OCI-LY1 (cell line): ENCODE results near the gene SP110.

ENCODE experiments used
- H2AFZ ChIP-seq: fragments of 200-600 bp; sonication (generic), shearing (Covaris generic); 2 replicates; pipeline ENCODE4 v1.6.0; 2014; ENCODE audit warnings: antibody characterized with exemption, mild to moderate bottlenecking, low read length
- H3F3A ChIP-seq: fragments of 200-600 bp; sonication (generic), shearing (Covaris generic); 2 replicates; pipeline ENCODE4 v1.6.0; 2014; ENCODE audit warnings: mild to moderate bottlenecking, antibody characterized with exemption, low read length, moderate library complexity; ENCODE audit not compliant: insufficient read depth
- H3K27ac ChIP-seq: fragments of 200-600 bp; sonication (generic); 2 replicates; pipeline ENCODE4 v1.5.1; 2014; ENCODE audit warnings: low read length, mixed run types, mild to moderate bottlenecking, low read depth; ENCODE audit not compliant: poor library complexity, severe bottlenecking
- H3K27me3 ChIP-seq: fragments of 200-600 bp; sonication (generic); 2 replicates; pipeline ENCODE4 v1.6.0; 2014; ENCODE audit warnings: antibody characterized with exemption, mild to moderate bottlenecking, low read length, moderate library complexity; ENCODE audit not compliant: insufficient read depth
- H3K36me3 ChIP-seq: fragments of 200-600 bp; sonication (generic); 2 replicates; pipeline ENCODE4 v1.6.1; 2014; ENCODE audit warnings: mild to moderate bottlenecking, antibody characterized with exemption, low read length, moderate library complexity, mixed read lengths; ENCODE audit not compliant: insufficient read depth
- H3K4me1 ChIP-seq: fragments of 200-600 bp; sonication (generic); 2 replicates; pipeline ENCODE4 v1.5.1; 2014; ENCODE audit warnings: mild to moderate bottlenecking, low read length, moderate library complexity; ENCODE audit not compliant: insufficient read depth, severe bottlenecking
- H3K4me2 ChIP-seq: fragments of 200-600 bp; sonication (generic), shearing (Covaris generic); 2 replicates; pipeline ENCODE4 v1.6.1; 2014; ENCODE audit warnings: low read length
- H3K4me3 ChIP-seq: fragments of 200-600 bp; sonication (generic); 2 replicates; pipeline ENCODE4 v1.5.1; 2014; ENCODE audit warnings: low read length, low read depth, mild to moderate bottlenecking, mixed read lengths; ENCODE audit not compliant: poor library complexity, severe bottlenecking
- H3K79me2 ChIP-seq: fragments of 200-600 bp; shearing (Covaris generic); 2 replicates; pipeline ENCODE4 v1.6.1; 2016; ENCODE audit warnings: mixed run types, low read length, mixed read lengths; ENCODE audit not compliant: insufficient read depth
- H3K9ac ChIP-seq: fragments of 200-600 bp; sonication (generic), shearing (Covaris generic); 2 replicates; pipeline ENCODE4 v1.6.1; 2014; ENCODE audit warnings: mild to moderate bottlenecking, low read length, mixed read lengths
- H3K9me2 ChIP-seq: fragments of 200-600 bp; sonication (generic), shearing (Covaris generic); 2 replicates; pipeline ENCODE4 v1.6.1; 2014; ENCODE audit warnings: low read depth, mild to moderate bottlenecking, low read length, mixed read lengths
- H3K9me3 ChIP-seq: fragments of 200-600 bp; shearing (Covaris generic); 2 replicates; pipeline ENCODE4 v1.6.1; 2014; ENCODE audit warnings: low read length, mixed read lengths
- H4K20me1 ChIP-seq: fragments of 200-600 bp; sonication (generic), shearing (Covaris generic); 2 replicates; pipeline ENCODE4 v1.6.0; 2016; ENCODE audit warnings: mild to moderate bottlenecking, low read length; ENCODE audit not compliant: insufficient read depth
- CTCF ChIP-seq: fragments of 200-600 bp; sonication (generic), shearing (Covaris generic); IDR thresholded peaks from 2 replicates; pipeline ENCODE4 v1.5.1; 2017; ENCODE audit warnings: mild to moderate bottlenecking, antibody characterized with exemption, low read length, moderate library complexity, mixed read lengths
- EZH2 ChIP-seq: fragments of 200-600 bp; sonication (generic), shearing (Covaris generic); IDR thresholded peaks from 2 replicates; pipeline ENCODE4 v1.8.0; 2017; ENCODE audit warnings: borderline replicate concordance, mixed run types, mild to moderate bottlenecking, antibody characterized with exemption, low read length, moderate library complexity, mixed read lengths

SP110 gene

DNA sequence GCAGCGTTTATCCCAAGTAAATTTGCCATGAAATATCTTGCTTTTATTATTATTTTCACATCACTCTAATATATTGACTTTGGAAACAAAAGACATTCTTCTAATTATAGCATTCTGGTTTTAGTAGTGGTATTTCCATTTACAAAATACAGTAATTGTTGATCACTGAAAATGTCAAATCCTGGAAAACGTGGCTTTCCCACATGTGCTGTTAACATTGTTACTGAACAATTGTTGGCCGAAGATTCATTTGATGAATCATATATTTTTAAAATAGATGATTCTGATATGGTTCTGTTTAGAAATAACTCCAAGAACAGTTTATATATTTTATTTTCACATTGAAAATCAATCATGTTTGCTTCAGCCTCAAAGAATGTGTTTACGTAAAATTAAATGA lies 38.7 kb upstream of the SP110 start:
- no peaks in the 10 kb centered on the region for H3F3A ChIP-seq
- H3K4me2 ChIP-seq, result no peak overlapping the region
- peaks cover 27% of the 10 kb centered on the region for H3K4me1 ChIP-seq
- no peaks in the 10 kb centered on the region for H4K20me1 ChIP-seq
- no peaks in the 10 kb centered on the region for H3K27me3 ChIP-seq
- no peak for TF ChIP-seq CTCF
- TF ChIP-seq EZH2, result no peak
- no peaks in the 10 kb centered on the region for H3K79me2 ChIP-seq
- H2AFZ ChIP-seq, result no peak overlapping the region
- no peak overlapping the region for H3K9ac ChIP-seq
- no peak overlapping the region for H3K4me3 ChIP-seq
- peaks cover 5% of the 10 kb centered on the region for H3K36me3 ChIP-seq
- no peak overlapping the region for H3K27ac ChIP-seq
- no peaks in the 10 kb centered on the region for H3K9me3 ChIP-seq
- H3K9me2 ChIP-seq, result no peaks in the 10 kb centered on the region

GRCh38 chr2:230256733-230257332 lies 37.0 kb upstream of the SP110 start:
- no peaks in the 10 kb centered on the region for H3K9me2 ChIP-seq
- no peak for TF ChIP-seq CTCF
- no peak for TF ChIP-seq EZH2
- no peak overlapping the region for H3K4me3 ChIP-seq
- peak overlapping the region; percentile 45 for H3K27ac ChIP-seq
- no peaks in the 10 kb centered on the region for H4K20me1 ChIP-seq
- no peaks in the 10 kb centered on the region for H3K79me2 ChIP-seq
- H3K4me1 ChIP-seq, result peaks cover 21% of the 10 kb centered on the region
- H3K36me3 ChIP-seq, result peaks cover 5% of the 10 kb centered on the region; the same call in 1 of the 2 replicates
- H3K9me3 ChIP-seq, result no peaks in the 10 kb centered on the region
- H3K4me2 ChIP-seq, result no peak overlapping the region
- H2AFZ ChIP-seq, result no peak overlapping the region
- no peaks in the 10 kb centered on the region for H3F3A ChIP-seq
- no peaks in the 10 kb centered on the region for H3K27me3 ChIP-seq
- H3K9ac ChIP-seq, result no peak overlapping the region

GRCh38 chr2:230254152-230254881 lies 34.5 kb upstream of the SP110 start:
- Histone ChIP-seq H3K4me2 (no peak overlapping the region), H3K79me2 (no peaks in the 10 kb centered on the region), H3K4me1 (peaks cover 20% of the 10 kb centered on the region), H3K27ac (no peak overlapping the region), H2AFZ (no peak overlapping the region), H3K27me3 (no peaks in the 10 kb centered on the region), H3K9me2 (no peaks in the 10 kb centered on the region), H4K20me1 (no peaks in the 10 kb centered on the region), H3K9me3 (no peaks in the 10 kb centered on the region), H3K36me3 (no peaks in the 10 kb centered on the region; the same call in 1 of the 2 replicates), H3K9ac (no peak overlapping the region), H3K4me3 (no peak overlapping the region), H3F3A (no peaks in the 10 kb centered on the region)
- no peak for TF ChIP-seq EZH2
- no peak for TF ChIP-seq CTCF
